ENCODE data around the gene IL18R1. TPM values are rescaled to one million over a fixed set of nuclear protein-coding genes. Genes with fewer than 3 reads are reported as not detected.

IL18R1 gene
- total and polyA plus RNA-seq, 9 of the 15 experiments (the other 6 are each of a cell fraction or from before 2014, with no cell fraction given): 0.55 to 10.0 (median 2.5) TPM

- intact Hi-C loops (cut with micrococcal nuclease) (no loop called here), in situ Hi-C loops (cut with MboI) (no loop called here)
- 25% methylated on average over 6 of the region's 6 CpGs for WGBS (ENCODE audit: insufficient coverage, low coverage, missing lambda C conversion rate)
- Histone ChIP-seq H3K9me3 (replicated peaks; ENCODE audit: control insufficient read depth, insufficient read depth, low read depth, low read length) (no peaks in the 10 kb centered on the region), H3K27ac (ENCODE audit: extremely low read depth, low read depth, low read length) (no peak overlapping the region), H3K9me1 (ENCODE audit: control insufficient read depth, insufficient read depth, low read length) (no peaks in the 10 kb centered on the region), H3K36me3 (ENCODE audit: control insufficient read depth, insufficient read depth, low read length) (no peaks in the 10 kb centered on the region), H3K79me2 (ENCODE audit: control insufficient read depth, insufficient read depth, low read length) (no peaks in the 10 kb centered on the region), H3K9ac (ENCODE audit: insufficient read depth in 1 of 2, low read depth in 2 of 2, low read length in 2 of 2) (no peak overlapping the region), H3K4me2 (ENCODE audit: insufficient read depth, low read length) (no peak overlapping the region), H3K27me3 (ENCODE audit: control insufficient read depth in 2 of 2, insufficient read depth in 2 of 2, low read length in 2 of 2) (no peaks in the 10 kb centered on the region), H3K4me3 (no peak overlapping the region), H3K4me1 (replicated peaks in 1 of 2; ENCODE audit: control insufficient read depth in 2 of 2, insufficient read depth in 2 of 2, low read length in 2 of 2) (no peaks in the 10 kb centered on the region; a peak in 1 of 5 replicates), H2AFZ (ENCODE audit: low read depth, low read length) (no peak overlapping the region), H4K20me1 (replicated peaks; ENCODE audit: control insufficient read depth, insufficient read depth, low read length) (no peaks in the 10 kb centered on the region)
- TF ChIP-seq ZNF232 (CRISPR knock-in tag; IDR thresholded peaks at IDR 0.05): no peak
- TF ChIP-seq SLC30A9 (CRISPR knock-in tag; IDR thresholded peaks at IDR 0.05): no peak
- no peak for TF ChIP-seq ARID3A (IDR thresholded peaks at IDR 0.05; ENCODE audit: borderline replicate concordance, low read depth, low read length)
- TF ChIP-seq SUPT5H (IDR thresholded peaks at IDR 0.05): no peak
- no peak for TF ChIP-seq HNRNPUL1 (IDR thresholded peaks at IDR 0.05; ENCODE audit: low read length)
- no peak for TF ChIP-seq CBX3 (IDR thresholded peaks at IDR 0.05; ENCODE audit: borderline replicate concordance in 1 of 2, low read length in 2 of 2)
- no peak for TF ChIP-seq ZNF445 (CRISPR knock-in tag; IDR thresholded peaks at IDR 0.05; ENCODE audit: low read depth)
- no peak for TF ChIP-seq ZNF408 (CRISPR knock-in tag; IDR thresholded peaks at IDR 0.05; ENCODE audit: low read depth)
- no peak for TF ChIP-seq ATF7 (IDR thresholded peaks at IDR 0.05)
- TF ChIP-seq, protein P1, sequence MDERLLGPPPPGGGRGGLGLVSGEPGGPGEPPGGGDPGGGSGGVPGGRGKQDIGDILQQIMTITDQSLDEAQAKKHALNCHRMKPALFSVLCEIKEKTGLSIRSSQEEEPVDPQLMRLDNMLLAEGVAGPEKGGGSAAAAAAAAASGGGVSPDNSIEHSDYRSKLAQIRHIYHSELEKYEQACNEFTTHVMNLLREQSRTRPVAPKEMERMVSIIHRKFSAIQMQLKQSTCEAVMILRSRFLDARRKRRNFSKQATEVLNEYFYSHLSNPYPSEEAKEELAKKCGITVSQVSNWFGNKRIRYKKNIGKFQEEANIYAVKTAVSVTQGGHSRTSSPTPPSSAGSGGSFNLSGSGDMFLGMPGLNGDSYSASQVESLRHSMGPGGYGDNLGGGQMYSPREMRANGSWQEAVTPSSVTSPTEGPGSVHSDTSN (CRISPR knock-in tag; IDR thresholded peaks at IDR 0.05; ENCODE audit: low read depth): no peak
- TF ChIP-seq, protein P1 (tag; conservative IDR thresholded peaks at IDR 0.05; ENCODE audit: low read depth): no peak
- TF ChIP-seq ZFPM2 (CRISPR knock-in tag; IDR thresholded peaks at IDR 0.05): no peak
- no peak for TF ChIP-seq TGIF2 (CRISPR knock-in tag; IDR thresholded peaks at IDR 0.05)
- TF ChIP-seq, protein P2, sequence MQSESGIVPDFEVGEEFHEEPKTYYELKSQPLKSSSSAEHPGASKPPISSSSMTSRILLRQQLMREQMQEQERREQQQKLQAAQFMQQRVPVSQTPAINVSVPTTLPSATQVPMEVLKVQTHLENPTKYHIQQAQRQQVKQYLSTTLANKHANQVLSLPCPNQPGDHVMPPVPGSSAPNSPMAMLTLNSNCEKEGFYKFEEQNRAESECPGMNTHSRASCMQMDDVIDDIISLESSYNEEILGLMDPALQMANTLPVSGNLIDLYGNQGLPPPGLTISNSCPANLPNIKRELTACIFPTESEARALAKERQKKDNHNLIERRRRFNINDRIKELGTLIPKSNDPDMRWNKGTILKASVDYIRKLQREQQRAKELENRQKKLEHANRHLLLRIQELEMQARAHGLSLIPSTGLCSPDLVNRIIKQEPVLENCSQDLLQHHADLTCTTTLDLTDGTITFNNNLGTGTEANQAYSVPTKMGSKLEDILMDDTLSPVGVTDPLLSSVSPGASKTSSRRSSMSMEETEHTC (IDR thresholded peaks at IDR 0.05): no peak
- TF ChIP-seq RNF219 (CRISPR knock-in tag; IDR thresholded peaks at IDR 0.05): no peak
- CTCF ChIA-PET (ENCODE audit: low intra/inter-chr PET ratio): no interaction called here
- no peak for DNase-seq (ENCODE audit: extremely low read depth in 1 of 4, low spot score in 3 of 4)
- FAIRE-seq: no peak
- POLR2A ChIA-PET: no interaction called here
- BruUV-seq (replicated peaks): no TSS peak
- ATAC-seq: no peak
Measured at GRCh38 chr2:102321941-102322719, 33.5 kb upstream of the IL18R1 start.

Data from K562 (cell line).